Measurements from ENCODE around the gene DENND6B.

The DENND6B gene

GRCh38 chr22:50261615-50262459 is 65.0 kb downstream of the DENND6B start, which contains the start of gene MAPK12:
Gene MAPK12 (minus strand): TSS chr22:50261683. CDS start chr22:50261509, 174 bp downstream.
- H3K9me2 ChIP-seq (ENCODE audit: low read depth, low read length) = no peaks in the 10 kb centered on the region
- no peak within 1 kb of the TSS for H2AFZ ChIP-seq (ENCODE audit: low read length)
- H3K4me1 ChIP-seq (ENCODE audit: insufficient read depth, low read length, severe bottlenecking) = peaks cover 24% of the 10 kb centered on the region
- peak within 1 kb of the TSS; percentile 88 for H3K4me3 ChIP-seq (ENCODE audit: low read depth, low read length, poor library complexity, severe bottlenecking)
- H3K27me3 ChIP-seq (ENCODE audit: insufficient read depth, low read length) = no peaks in the 10 kb centered on the region
- H3K9ac ChIP-seq (ENCODE audit: low read length) = peak within 1 kb of the TSS; percentile 84
- H3K4me2 ChIP-seq (ENCODE audit: low read length) = peak within 1 kb of the TSS; percentile 92
- H3K9me3 ChIP-seq (ENCODE audit: low read length) = no peaks in the 10 kb centered on the region
- H3K79me2 ChIP-seq (ENCODE audit: insufficient read depth, low read length) = peaks cover 4% of the 10 kb centered on the region; the same call in 1 of the 2 replicates
- H3K27ac ChIP-seq (ENCODE audit: low read depth, low read length, poor library complexity, severe bottlenecking) = peak within 1 kb of the TSS; percentile 47
- no peak for TF ChIP-seq EZH2 (IDR thresholded peaks at IDR 0.05; ENCODE audit: borderline replicate concordance, low read length)
- TF ChIP-seq CTCF (IDR thresholded peaks at IDR 0.05; ENCODE audit: low read length) = no peak
- no peaks in the 10 kb centered on the region for H3F3A ChIP-seq (ENCODE audit: insufficient read depth, low read length)
- no peaks in the 10 kb centered on the region for H4K20me1 ChIP-seq (ENCODE audit: insufficient read depth, low read length)
- peaks cover 22% of the 10 kb centered on the region for H3K36me3 ChIP-seq (ENCODE audit: insufficient read depth, low read length)

- TF ChIP-seq EZH2 (IDR thresholded peaks at IDR 0.05; ENCODE audit: borderline replicate concordance, low read length) (no peak), CTCF (IDR thresholded peaks at IDR 0.05; ENCODE audit: low read length) (no peak)
- H2AFZ ChIP-seq (ENCODE audit: low read length) = no peak overlapping the region
- peaks cover 24% of the 10 kb centered on the region for H3K4me1 ChIP-seq (ENCODE audit: insufficient read depth, low read length, severe bottlenecking)
Observed at GRCh38 chr22:50260801-50261614, 65.8 kb downstream of the DENND6B start.

GRCh38 chr22:50260434-50260800 is 66.4 kb downstream of the DENND6B start:
- Histone ChIP-seq H3K4me1 (ENCODE audit: insufficient read depth, low read length, severe bottlenecking) (peaks cover 24% of the 10 kb centered on the region), H3K27me3 (ENCODE audit: insufficient read depth, low read length) (no peaks in the 10 kb centered on the region), H2AFZ (ENCODE audit: low read length) (no peak overlapping the region), H3K4me2 (ENCODE audit: low read length) (peak overlapping the region; percentile 92), H3K9me2 (ENCODE audit: low read depth, low read length) (no peaks in the 10 kb centered on the region), H3K9ac (ENCODE audit: low read length) (peak overlapping the region; percentile 84), H3F3A (ENCODE audit: insufficient read depth, low read length) (no peaks in the 10 kb centered on the region), H3K27ac (ENCODE audit: low read depth, low read length, poor library complexity, severe bottlenecking) (peak overlapping the region; percentile 47), H3K4me3 (ENCODE audit: low read depth, low read length, poor library complexity, severe bottlenecking) (peak overlapping the region; percentile 88), H3K79me2 (ENCODE audit: insufficient read depth, low read length) (peaks cover 4% of the 10 kb centered on the region; the same call in 1 of the 2 replicates), H4K20me1 (ENCODE audit: insufficient read depth, low read length) (no peaks in the 10 kb centered on the region), H3K9me3 (ENCODE audit: low read length) (no peaks in the 10 kb centered on the region), H3K36me3 (ENCODE audit: insufficient read depth, low read length) (peaks cover 34% of the 10 kb centered on the region)
- TF ChIP-seq EZH2 (IDR thresholded peaks at IDR 0.05; ENCODE audit: borderline replicate concordance, low read length) (no peak), CTCF (IDR thresholded peaks at IDR 0.05; ENCODE audit: low read length) (no peak)

More at GRCh38 chr22:50260801-50261614, 65.8 kb downstream of the DENND6B start:
- no peaks in the 10 kb centered on the region for H3K9me3 ChIP-seq (ENCODE audit: low read length)
- peaks cover 29% of the 10 kb centered on the region for H3K36me3 ChIP-seq (ENCODE audit: insufficient read depth, low read length)
- no peaks in the 10 kb centered on the region for H3F3A ChIP-seq (ENCODE audit: insufficient read depth, low read length)
- peak overlapping the region; percentile 47 for H3K27ac ChIP-seq (ENCODE audit: low read depth, low read length, poor library complexity, severe bottlenecking)
- no peaks in the 10 kb centered on the region for H3K27me3 ChIP-seq (ENCODE audit: insufficient read depth, low read length)
- H3K4me2 ChIP-seq (ENCODE audit: low read length) = peak overlapping the region; percentile 92
- peaks cover 4% of the 10 kb centered on the region; the same call in 1 of the 2 replicates for H3K79me2 ChIP-seq (ENCODE audit: insufficient read depth, low read length)
- peak overlapping the region; percentile 84 for H3K9ac ChIP-seq (ENCODE audit: low read length)
- H4K20me1 ChIP-seq (ENCODE audit: insufficient read depth, low read length) = no peaks in the 10 kb centered on the region
- peak overlapping the region; percentile 88 for H3K4me3 ChIP-seq (ENCODE audit: low read depth, low read length, poor library complexity, severe bottlenecking)
- no peaks in the 10 kb centered on the region for H3K9me2 ChIP-seq (ENCODE audit: low read depth, low read length)
